K562 (cell line): Measurements from ENCODE around the gene B2M. TPM values are rescaled to one million over a fixed set of nuclear protein-coding genes. Genes with fewer than 3 reads are reported as not detected.

ENCODE experiments used
- CBFB ChIP-seq: sonication (generic); formaldehyde crosslinking; IDR thresholded peaks from 2 replicates; pipeline ENCODE4 v1.4.0; 2020; ENCODE audit warnings: mild to moderate bottlenecking, missing genetic modification reagents
- CTCF ChIP-seq, 3 experiments: IDR thresholded peaks in 2 of 3; conservative IDR thresholded peaks in 1 of 3; 2 replicates each; pipeline ENCODE4 v1.5.1; 2011 to 2012; ENCODE audit warnings: low read length in 3 of 3, mild to moderate bottlenecking in 3 of 3, control low read depth in 2 of 3, improper control_type of control experiment in 1 of 3, inconsistent platforms in 1 of 3, low read depth in 1 of 3, mixed read lengths in 1 of 3, moderate library complexity in 1 of 3; ENCODE audit not compliant: insufficient read depth in 2 of 3
- GABPB1 ChIP-seq: sonication (generic); formaldehyde crosslinking; IDR thresholded peaks from 2 replicates; pipeline ENCODE4 v1.8.0; 2022; ENCODE audit warnings: mild to moderate bottlenecking, missing genetic modification reagents
- HDAC2 ChIP-seq: fragments of 450-650 bp; IDR thresholded peaks from 2 replicates; pipeline ENCODE4 v1.6.1; 2016; ENCODE audit warnings: mild to moderate bottlenecking
- HDAC3 ChIP-seq: fragments of 450-650 bp; IDR thresholded peaks from 2 replicates; pipeline ENCODE4 v1.6.1; 2018; ENCODE audit warnings: borderline replicate concordance, mild to moderate bottlenecking, moderate library complexity; ENCODE audit not compliant: partially characterized antibody
- KLF16 ChIP-seq: IDR thresholded peaks from 2 replicates; pipeline ENCODE4 v1.6.1; 2016; ENCODE audit warnings: antibody characterized with exemption
- POLR2B ChIP-seq: fragments of 450-650 bp; IDR thresholded peaks from 2 replicates; pipeline ENCODE4 v1.6.1; 2018; ENCODE audit warnings: low read depth; ENCODE audit not compliant: partially characterized antibody
- PRDM10 ChIP-seq: fragments of 450-650 bp; IDR thresholded peaks from 2 replicates; pipeline ENCODE4 v1.6.1; 2018; ENCODE audit not compliant: partially characterized antibody
- RNF2 ChIP-seq: sonication (generic); IDR thresholded peaks from 2 replicates; pipeline ENCODE4 v1.6.1; 2016
- SRSF1 ChIP-seq: fragments of 200-400 bp; formaldehyde crosslinking; IDR thresholded peaks from 2 replicates; pipeline ENCODE4 v1.6.1; 2017; ENCODE audit warnings: mild to moderate bottlenecking, low read depth, low read length, moderate library complexity
- TAF9B ChIP-seq: fragments of 450-650 bp; IDR thresholded peaks from 2 replicates; pipeline ENCODE4 v1.6.1; 2018; ENCODE audit warnings: mild to moderate bottlenecking; ENCODE audit not compliant: partially characterized antibody
- TCF15 ChIP-seq: fragments of 250-450 bp; sonication (Bioruptor Pico); IDR thresholded peaks from 2 replicates; pipeline ENCODE4 v1.8.0; 2022; ENCODE audit warnings: moderate library complexity, mild to moderate bottlenecking, inconsistent platforms
- ZBTB5 ChIP-seq: fragments of 450-650 bp; IDR thresholded peaks from 2 replicates; pipeline ENCODE4 v1.6.1; 2017; ENCODE audit warnings: antibody characterized with exemption
- ZNF124 ChIP-seq: sonication (generic); formaldehyde crosslinking; IDR thresholded peaks from 2 replicates; pipeline ENCODE4 v1.8.1; 2022; ENCODE audit warnings: missing genetic modification reagents
- ZNF174 ChIP-seq: fragments of 250-450 bp; sonication (Bioruptor Pico); IDR thresholded peaks from 2 replicates; pipeline ENCODE4 v1.4.0; 2020; ENCODE audit warnings: mild to moderate bottlenecking
- ZNF780A ChIP-seq: fragments of 250-450 bp; sonication (Bioruptor Pico); IDR thresholded peaks from 2 replicates; pipeline ENCODE4 v1.5.0; 2021; ENCODE audit warnings: mild to moderate bottlenecking
- polyA plus RNA-seq, 8 experiments: library from polyadenylated mRNA; depleted of rRNA in 4 of 8; stranded (reverse) in 5 of 8; unstranded in 3 of 8; fragments of >200 nt; fragmentation: Nextera tagmentation in 2 of 8; fragmentation: Illumina TruSeq in 1 of 8; extraction: Ambion mirVana in 2 of 8; extraction: Trizol in 1 of 8; gene quantifications; 2 replicates each; pipeline versions ENCODE4 v1.2.1 to v1.2.3, GENCODE V29; 2011 to 2014; ENCODE audit warnings: inconsistent platforms in 1 of 8, missing spikeins in 1 of 8
- total RNA-seq, 7 experiments: library from RNA; depleted of rRNA in 6 of 7; stranded (reverse); fragments of >200 nt in 6 of 7; fragmentation: Illumina TruSeq in 2 of 7; extraction: Trizol in 2 of 7; gene quantifications; 2 replicates each; pipeline versions ENCODE4 v1.2.1 to v1.2.3, GENCODE V29; 2011 to 2021; ENCODE audit warnings: low replicate concordance in 1 of 7
- TF ChIP-seq, protein P1 (sequence below): fragments of 250-450 bp; sonication (Bioruptor Pico); IDR thresholded peaks from 2 replicates; pipeline ENCODE4 v1.8.0; 2022; ENCODE audit warnings: inconsistent platforms

Gene B2M
- total and polyA plus RNA-seq, 9 of the 15 experiments (the other 6 are each of a cell fraction or from before 2014, with no cell fraction given) = 460 to 3,138 (median 1,032) TPM

- TF ChIP-seq CTCF (IDR thresholded peaks at IDR 0.05 in 2 of 3, conservative IDR thresholded peaks at IDR 0.05 in 1 of 3; ENCODE audit: insufficient read depth in 2 of 3, low read depth in 1 of 3, low read length in 3 of 3) (peak in 1 of 3 experiments; percentile 11; a peak in 1 of 6 replicates), CBFB (no peak), ZNF780A (CRISPR knock-in tag) (no peak), HDAC3 (peak; percentile 76), SRSF1 (no peak), TCF15 (CRISPR knock-in tag) (no peak), POLR2B (peak; percentile 77), ZNF124 (CRISPR knock-in tag) (no peak), KLF16 (peak; percentile 82), GABPB1 (CRISPR knock-in tag) (peak; percentile 33; the same call in 1 of the 2 replicates), TAF9B (peak; percentile 97), ZNF174 (CRISPR knock-in tag) (no peak), RNF2 (peak; percentile 61; the same call in 1 of the 2 replicates), PRDM10 (peak; percentile 97), HDAC2 (peak; percentile 96; the same call in 1 of the 2 replicates), ZBTB5 (no peak)
- TF ChIP-seq, protein P1, sequence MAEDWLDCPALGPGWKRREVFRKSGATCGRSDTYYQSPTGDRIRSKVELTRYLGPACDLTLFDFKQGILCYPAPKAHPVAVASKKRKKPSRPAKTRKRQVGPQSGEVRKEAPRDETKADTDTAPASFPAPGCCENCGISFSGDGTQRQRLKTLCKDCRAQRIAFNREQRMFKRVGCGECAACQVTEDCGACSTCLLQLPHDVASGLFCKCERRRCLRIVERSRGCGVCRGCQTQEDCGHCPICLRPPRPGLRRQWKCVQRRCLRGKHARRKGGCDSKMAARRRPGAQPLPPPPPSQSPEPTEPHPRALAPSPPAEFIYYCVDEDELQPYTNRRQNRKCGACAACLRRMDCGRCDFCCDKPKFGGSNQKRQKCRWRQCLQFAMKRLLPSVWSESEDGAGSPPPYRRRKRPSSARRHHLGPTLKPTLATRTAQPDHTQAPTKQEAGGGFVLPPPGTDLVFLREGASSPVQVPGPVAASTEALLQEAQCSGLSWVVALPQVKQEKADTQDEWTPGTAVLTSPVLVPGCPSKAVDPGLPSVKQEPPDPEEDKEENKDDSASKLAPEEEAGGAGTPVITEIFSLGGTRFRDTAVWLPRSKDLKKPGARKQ = no peak
Observed at GRCh38 chr15:44728576-44729407, 17.5 kb downstream of the B2M start (continued).
